ENCODE data around the gene KCNMB4.

KCNMB4 gene

DNA sequence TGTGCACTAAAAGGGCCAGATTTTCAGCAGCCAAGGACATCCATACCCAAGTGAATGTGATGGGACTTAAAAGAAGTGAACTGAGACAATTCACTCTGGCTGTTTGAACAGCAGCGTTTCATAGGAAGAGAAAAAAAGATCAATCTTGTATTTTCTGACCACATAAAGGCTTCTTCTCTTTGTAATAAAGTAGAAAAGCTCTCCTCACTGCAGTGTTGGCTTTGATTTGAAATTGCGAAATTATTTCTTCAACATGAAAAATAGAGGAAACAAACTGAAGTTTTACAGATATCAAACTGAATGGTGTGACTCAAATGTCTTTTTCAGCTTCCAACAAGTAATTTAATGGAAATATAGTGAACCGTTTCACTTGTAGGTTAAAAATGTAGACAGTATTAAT lies 11.3 kb upstream of the KCNMB4 start:
- Histone ChIP-seq H3K36me3 (ENCODE audit: control insufficient read depth, insufficient read depth, low read length) (no peaks in the 10 kb centered on the region), H3K9ac (ENCODE audit: low read length) (no peak overlapping the region), H3K27me3 (ENCODE audit: control insufficient read depth, insufficient read depth, low read length) (no peaks in the 10 kb centered on the region), H3K9me3 (ENCODE audit: control insufficient read depth, low read length) (no peaks in the 10 kb centered on the region), H3K4me3 (ENCODE audit: low read length) (no peak overlapping the region), H3K4me1 (ENCODE audit: control insufficient read depth, insufficient read depth, low read length) (no peaks in the 10 kb centered on the region)

DNA sequence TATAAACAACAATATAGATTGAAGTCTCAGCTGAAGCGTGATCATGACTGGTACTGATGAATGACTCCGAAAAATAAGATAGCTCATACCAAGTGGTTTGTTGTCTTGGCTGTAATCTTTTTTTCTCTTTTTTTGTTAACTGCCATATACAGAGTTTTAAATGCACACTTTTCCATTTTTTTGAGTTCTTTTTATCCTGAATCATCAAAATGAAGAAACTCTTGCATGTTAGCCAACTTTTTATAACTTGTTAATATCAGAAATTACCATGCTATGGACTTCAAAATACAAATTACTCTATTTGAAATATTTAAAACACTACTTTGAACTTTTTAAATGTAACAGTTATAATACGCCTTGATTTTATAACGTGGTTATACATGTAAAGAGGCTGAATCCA lies 10.1 kb upstream of the KCNMB4 start:
- no peaks in the 10 kb centered on the region for H3K9me3 ChIP-seq (ENCODE audit: control insufficient read depth, low read length)
- no peaks in the 10 kb centered on the region for H3K4me1 ChIP-seq (ENCODE audit: control insufficient read depth, insufficient read depth, low read length)
- H3K27me3 ChIP-seq (ENCODE audit: control insufficient read depth, insufficient read depth, low read length), result no peaks in the 10 kb centered on the region
- no peaks in the 10 kb centered on the region for H3K36me3 ChIP-seq (ENCODE audit: control insufficient read depth, insufficient read depth, low read length)
- H3K9ac ChIP-seq (ENCODE audit: low read length), result no peak overlapping the region
- H3K4me3 ChIP-seq (ENCODE audit: low read length), result no peak overlapping the region

DNA sequence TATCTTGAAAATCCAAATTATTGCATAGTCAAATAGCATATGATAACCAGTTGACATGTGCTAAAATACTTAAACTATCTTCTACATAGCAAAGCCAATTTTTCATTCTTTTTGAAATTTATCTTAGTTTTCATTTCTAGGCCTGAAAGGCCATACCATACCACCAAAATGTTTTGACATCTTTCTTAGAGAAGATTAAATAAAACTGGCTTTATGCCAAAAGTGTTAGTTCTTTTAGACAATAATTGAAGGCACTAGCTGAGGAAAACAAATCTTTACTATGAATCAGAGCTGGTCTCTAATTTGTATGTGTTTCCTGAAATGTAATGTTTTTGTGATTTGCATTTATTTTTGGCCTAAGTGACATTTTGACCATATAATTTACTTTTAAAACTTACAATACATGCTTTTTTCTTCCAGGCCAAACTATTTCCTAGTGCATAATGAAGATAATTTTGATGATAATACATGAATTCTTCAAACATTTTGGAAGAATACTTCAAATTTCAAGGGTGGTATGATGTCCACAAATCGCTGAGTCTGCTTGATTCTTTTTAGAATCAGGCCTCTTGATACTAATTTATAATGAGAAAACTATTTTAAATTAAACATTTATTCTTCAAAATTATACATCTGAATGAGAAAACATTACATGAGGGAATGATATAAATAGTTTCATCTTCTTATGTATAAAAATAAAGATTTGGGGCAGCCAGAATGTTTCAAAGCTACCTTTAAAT lies 6.5 kb upstream of the KCNMB4 start:
- H3K36me3 ChIP-seq (ENCODE audit: control insufficient read depth, insufficient read depth, low read length), result no peaks in the 10 kb centered on the region
- H3K27me3 ChIP-seq (ENCODE audit: control insufficient read depth, insufficient read depth, low read length), result peaks cover 19% of the 10 kb centered on the region
- no peaks in the 10 kb centered on the region for H3K4me1 ChIP-seq (ENCODE audit: control insufficient read depth, insufficient read depth, low read length)
- no peak overlapping the region for H3K9ac ChIP-seq (ENCODE audit: low read length)
- no peaks in the 10 kb centered on the region for H3K9me3 ChIP-seq (ENCODE audit: control insufficient read depth, low read length)
- H3K4me3 ChIP-seq (ENCODE audit: low read length), result no peak overlapping the region

DNA sequence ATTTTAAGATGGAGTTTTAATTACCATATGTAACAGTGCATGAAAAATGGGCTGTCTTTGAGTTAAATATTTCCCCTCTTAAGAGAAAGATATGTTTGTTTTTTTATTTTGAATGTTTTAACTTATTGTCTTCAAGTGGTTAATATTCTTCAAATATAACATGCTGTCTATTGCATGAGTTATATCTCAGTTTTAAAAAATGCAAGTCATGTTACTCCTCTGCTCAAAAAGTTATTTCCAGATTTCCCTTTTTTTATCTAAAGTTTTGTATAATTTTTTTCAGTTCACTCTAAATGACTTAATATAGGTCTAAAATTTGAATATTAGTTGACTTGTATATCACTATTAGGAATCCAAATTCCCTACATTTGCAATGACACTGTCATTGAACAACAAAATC lies 5.9 kb upstream of the KCNMB4 start:
- Histone ChIP-seq H3K9ac (ENCODE audit: low read length) (no peak overlapping the region), H3K27me3 (ENCODE audit: control insufficient read depth, insufficient read depth, low read length) (peaks cover 25% of the 10 kb centered on the region), H3K4me1 (ENCODE audit: control insufficient read depth, insufficient read depth, low read length) (peaks cover 2% of the 10 kb centered on the region), H3K36me3 (ENCODE audit: control insufficient read depth, insufficient read depth, low read length) (no peaks in the 10 kb centered on the region), H3K4me3 (ENCODE audit: low read length) (no peak overlapping the region), H3K9me3 (ENCODE audit: control insufficient read depth, low read length) (no peaks in the 10 kb centered on the region)

DNA sequence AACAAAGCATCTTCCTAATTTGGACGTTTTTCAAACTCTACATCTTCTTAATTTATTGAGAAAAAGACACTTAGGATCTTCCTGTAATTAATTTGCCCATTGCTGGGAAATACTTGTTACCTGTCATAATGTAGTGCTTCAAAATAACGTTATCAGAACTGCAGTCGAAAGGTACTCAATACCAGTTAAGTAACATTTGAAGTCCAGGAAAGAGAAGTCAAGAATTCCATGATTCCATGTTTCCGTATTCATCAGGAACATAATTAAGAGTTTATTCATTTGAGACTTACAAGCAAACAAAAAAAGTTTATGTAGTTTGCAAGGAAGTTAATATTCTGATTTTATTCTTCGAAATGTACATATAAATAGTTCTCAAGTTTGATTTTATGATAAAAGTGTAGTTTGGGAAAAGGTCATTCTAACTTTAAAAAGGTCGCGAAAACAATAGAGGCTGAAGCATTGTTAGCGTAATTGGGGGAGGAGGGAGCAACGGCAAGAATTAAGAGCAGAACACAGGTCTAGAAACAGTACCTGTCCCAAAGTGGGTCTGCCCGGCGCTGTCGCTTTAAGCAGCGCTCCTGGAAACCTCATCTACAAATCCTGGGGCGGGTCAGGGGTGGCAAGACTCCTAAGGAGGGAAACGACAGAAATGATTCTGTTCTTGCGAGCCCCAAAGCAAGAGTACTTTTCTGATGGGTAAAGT lies 1.2 kb upstream of the KCNMB4 start:
- peak overlapping the region; percentile 15 for H3K4me3 ChIP-seq (ENCODE audit: low read length)
- no peak overlapping the region for H3K9ac ChIP-seq (ENCODE audit: low read length)

DNA sequence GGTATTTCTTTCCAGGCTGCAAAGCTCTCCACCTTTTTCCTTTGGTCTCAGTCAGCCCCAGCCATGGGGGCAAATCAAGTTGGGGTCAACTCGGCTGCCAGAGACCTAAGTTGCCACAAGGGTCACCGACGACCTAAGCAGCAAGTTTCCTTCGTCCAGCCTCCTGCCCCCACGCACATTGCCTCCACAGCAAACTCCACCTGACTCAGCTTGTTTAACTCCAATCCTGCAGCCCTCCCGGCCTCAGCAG lies 767 bp upstream of the KCNMB4 start:
- no peaks in the 10 kb centered on the region for H3K36me3 ChIP-seq (ENCODE audit: control insufficient read depth, insufficient read depth, low read length)
- H3K27me3 ChIP-seq (ENCODE audit: control insufficient read depth, insufficient read depth, low read length), result peaks cover 47% of the 10 kb centered on the region
- H3K9me3 ChIP-seq (ENCODE audit: control insufficient read depth, low read length), result no peaks in the 10 kb centered on the region
- H3K9ac ChIP-seq (ENCODE audit: low read length), result no peak overlapping the region
- H3K4me1 ChIP-seq (ENCODE audit: control insufficient read depth, insufficient read depth, low read length), result peaks cover 12% of the 10 kb centered on the region
- peak overlapping the region; percentile 15 for H3K4me3 ChIP-seq (ENCODE audit: low read length)

More for the DNA sequence above, 1.2 kb upstream of the KCNMB4 start:
- Histone ChIP-seq H3K27me3 (ENCODE audit: control insufficient read depth, insufficient read depth, low read length) (peaks cover 47% of the 10 kb centered on the region), H3K36me3 (ENCODE audit: control insufficient read depth, insufficient read depth, low read length) (no peaks in the 10 kb centered on the region), H3K4me1 (ENCODE audit: control insufficient read depth, insufficient read depth, low read length) (peaks cover 12% of the 10 kb centered on the region), H3K9me3 (ENCODE audit: control insufficient read depth, low read length) (no peaks in the 10 kb centered on the region)

DNA sequence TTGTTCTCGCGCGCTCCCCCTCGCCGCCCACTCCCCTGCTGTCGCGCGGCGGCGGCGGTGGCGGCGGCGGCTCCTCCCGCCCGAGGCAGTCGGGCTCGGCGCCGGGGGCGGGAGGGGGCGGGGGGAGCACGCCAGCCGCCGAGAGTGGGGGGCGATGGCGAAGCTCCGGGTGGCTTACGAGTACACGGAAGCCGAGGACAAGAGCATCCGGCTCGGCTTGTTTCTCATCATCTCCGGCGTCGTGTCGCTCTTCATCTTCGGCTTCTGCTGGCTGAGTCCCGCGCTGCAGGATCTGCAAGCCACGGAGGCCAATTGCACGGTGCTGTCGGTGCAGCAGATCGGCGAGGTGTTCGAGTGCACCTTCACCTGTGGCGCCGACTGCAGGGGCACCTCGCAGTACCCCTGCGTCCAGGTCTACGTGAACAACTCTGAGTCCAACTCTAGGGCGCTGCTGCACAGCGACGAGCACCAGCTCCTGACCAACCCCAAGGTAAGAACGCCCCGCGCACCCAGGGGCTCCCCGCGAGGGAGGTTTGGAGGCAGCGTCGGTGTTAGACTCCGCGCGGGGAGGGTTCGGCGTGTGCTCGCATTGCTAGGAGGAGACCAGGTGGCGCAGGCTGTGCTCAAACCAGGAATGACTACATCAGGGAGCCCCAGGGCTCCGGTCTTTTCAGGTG lies 629 bp downstream of the KCNMB4 start:
- Histone ChIP-seq H3K4me1 (ENCODE audit: control insufficient read depth, insufficient read depth, low read length) (peaks cover 12% of the 10 kb centered on the region), H3K9ac (ENCODE audit: low read length) (no peak overlapping the region), H3K36me3 (ENCODE audit: control insufficient read depth, insufficient read depth, low read length) (no peaks in the 10 kb centered on the region), H3K27me3 (ENCODE audit: control insufficient read depth, insufficient read depth, low read length) (peaks cover 47% of the 10 kb centered on the region), H3K9me3 (ENCODE audit: control insufficient read depth, low read length) (no peaks in the 10 kb centered on the region), H3K4me3 (ENCODE audit: low read length) (no peak overlapping the region)

DNA sequence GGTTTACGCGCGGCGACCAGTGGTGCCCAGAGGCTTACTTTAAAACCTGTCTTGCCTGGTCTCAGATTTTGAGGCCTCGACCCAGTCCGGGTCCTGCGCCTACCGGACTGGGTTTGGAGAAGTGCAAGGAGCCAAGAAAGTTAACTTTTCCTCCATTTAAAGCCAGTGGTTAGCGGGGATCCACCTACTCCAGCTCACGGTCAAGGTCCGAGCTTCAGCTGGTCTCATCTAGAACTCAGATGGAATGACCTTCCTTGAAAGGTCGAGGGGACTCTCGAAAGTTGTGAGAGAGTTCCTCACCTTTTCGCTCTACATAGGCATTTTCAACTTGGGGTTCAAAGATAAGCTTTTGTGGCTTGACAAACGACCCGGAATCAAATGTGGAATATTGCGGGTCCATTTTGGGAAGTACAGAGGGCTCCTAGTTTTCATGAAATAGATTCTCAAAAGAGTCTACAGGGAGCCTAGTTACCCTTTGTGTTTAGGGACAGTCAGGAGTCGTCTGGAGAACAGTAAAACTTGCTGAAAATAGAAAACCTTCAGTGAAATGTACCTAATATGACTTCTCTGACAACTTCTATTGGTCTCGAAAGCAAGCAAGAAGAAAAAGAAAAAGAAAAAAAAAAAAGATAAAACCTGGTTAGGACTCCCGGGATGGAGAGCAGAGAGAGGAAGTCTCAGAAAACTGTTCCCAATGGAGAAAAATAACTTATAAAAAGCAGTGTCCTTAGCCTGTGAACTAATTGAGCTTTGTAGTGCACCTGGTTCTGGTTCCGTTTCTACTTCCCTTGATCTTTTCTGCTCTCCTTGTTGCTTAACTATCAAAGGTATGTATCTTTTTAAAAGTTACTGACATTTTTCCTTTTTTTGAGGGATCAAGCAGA lies 1.4 kb downstream of the KCNMB4 start:
- H3K9ac ChIP-seq (ENCODE audit: low read length), result no peak overlapping the region
- H3K36me3 ChIP-seq (ENCODE audit: control insufficient read depth, insufficient read depth, low read length), result no peaks in the 10 kb centered on the region
- H3K4me3 ChIP-seq (ENCODE audit: low read length), result no peak overlapping the region
- no peaks in the 10 kb centered on the region for H3K9me3 ChIP-seq (ENCODE audit: control insufficient read depth, low read length)
- H3K27me3 ChIP-seq (ENCODE audit: control insufficient read depth, insufficient read depth, low read length), result peaks cover 40% of the 10 kb centered on the region
- peaks cover 12% of the 10 kb centered on the region for H3K4me1 ChIP-seq (ENCODE audit: control insufficient read depth, insufficient read depth, low read length)

DNA sequence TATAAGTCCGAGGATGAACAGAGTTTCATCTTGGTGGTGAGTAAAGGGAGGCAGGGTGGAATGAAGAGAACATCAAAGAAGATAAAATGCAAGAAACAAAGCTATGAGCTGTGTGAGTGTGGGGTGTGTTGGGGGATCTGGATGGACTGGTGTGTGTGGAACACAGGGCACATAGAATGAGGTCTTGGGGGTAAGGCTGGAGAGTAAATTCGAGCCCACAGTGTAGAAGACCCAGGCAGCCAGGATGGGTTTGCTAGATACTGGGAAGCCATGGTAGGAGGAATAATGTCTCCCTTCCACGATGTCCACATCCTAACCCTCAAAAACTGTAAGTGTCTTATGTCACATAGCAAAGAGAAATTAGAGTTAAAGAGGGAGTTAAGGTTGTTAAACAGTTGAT lies 6.8 kb downstream of the KCNMB4 start:
- H3K36me3 ChIP-seq (ENCODE audit: control insufficient read depth, insufficient read depth, low read length), result no peaks in the 10 kb centered on the region
- H3K9ac ChIP-seq (ENCODE audit: low read length), result no peak overlapping the region
- no peaks in the 10 kb centered on the region for H3K9me3 ChIP-seq (ENCODE audit: control insufficient read depth, low read length)
- no peaks in the 10 kb centered on the region for H3K27me3 ChIP-seq (ENCODE audit: control insufficient read depth, insufficient read depth, low read length)
- no peak overlapping the region for H3K4me3 ChIP-seq (ENCODE audit: low read length)
- H3K4me1 ChIP-seq (ENCODE audit: control insufficient read depth, insufficient read depth, low read length), result no peaks in the 10 kb centered on the region

DNA sequence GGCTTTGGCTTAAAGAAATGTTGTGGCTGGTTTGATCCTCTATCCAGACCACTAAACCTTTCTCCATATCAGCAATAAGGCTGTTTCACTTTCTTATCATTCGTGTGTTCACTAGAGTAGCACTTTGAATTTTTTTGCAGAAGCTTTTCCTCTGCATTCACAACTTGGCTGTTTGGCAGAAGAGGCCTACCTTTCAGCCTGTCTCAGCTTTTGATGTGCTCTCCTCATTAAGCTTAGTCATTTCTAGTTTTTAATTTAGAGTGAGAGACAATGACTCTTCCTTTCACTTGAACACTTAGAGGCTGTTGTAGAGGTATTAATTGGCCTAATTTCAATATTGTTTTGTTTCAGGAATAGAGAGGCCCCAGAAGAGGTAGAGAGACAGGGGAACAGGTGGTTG lies 13.8 kb downstream of the KCNMB4 start:
- Histone ChIP-seq H3K4me3 (ENCODE audit: low read length) (no peak overlapping the region), H3K9ac (ENCODE audit: low read length) (no peak overlapping the region), H3K9me3 (ENCODE audit: control insufficient read depth, low read length) (no peaks in the 10 kb centered on the region), H3K4me1 (ENCODE audit: control insufficient read depth, insufficient read depth, low read length) (no peaks in the 10 kb centered on the region), H3K36me3 (ENCODE audit: control insufficient read depth, insufficient read depth, low read length) (no peaks in the 10 kb centered on the region), H3K27me3 (ENCODE audit: control insufficient read depth, insufficient read depth, low read length) (no peaks in the 10 kb centered on the region)

DNA sequence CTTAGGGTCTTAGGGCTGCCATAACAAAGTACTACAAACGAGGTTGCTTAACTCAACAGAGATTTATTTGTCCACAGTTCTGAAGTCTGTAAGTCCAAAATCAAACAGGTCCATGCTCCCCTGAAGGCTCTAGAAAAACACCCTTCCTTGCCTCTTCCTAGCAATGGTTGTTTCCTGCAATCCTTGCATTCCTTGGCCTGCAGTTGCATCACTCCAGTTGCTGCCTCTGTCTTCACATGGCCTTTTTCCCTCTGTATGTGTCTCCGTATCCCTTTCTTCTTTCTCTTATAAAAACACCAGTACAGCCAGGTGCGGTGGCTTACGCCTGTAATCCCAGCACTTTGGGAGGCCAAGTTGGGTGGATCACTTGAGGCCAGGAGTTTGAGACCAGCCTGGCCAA lies 17.4 kb downstream of the KCNMB4 start:
- Histone ChIP-seq H3K36me3 (ENCODE audit: control insufficient read depth, insufficient read depth, low read length) (no peaks in the 10 kb centered on the region), H3K27me3 (ENCODE audit: control insufficient read depth, insufficient read depth, low read length) (no peaks in the 10 kb centered on the region), H3K4me1 (ENCODE audit: control insufficient read depth, insufficient read depth, low read length) (no peaks in the 10 kb centered on the region), H3K4me3 (ENCODE audit: low read length) (no peak overlapping the region), H3K9ac (ENCODE audit: low read length) (no peak overlapping the region), H3K9me3 (ENCODE audit: control insufficient read depth, low read length) (no peaks in the 10 kb centered on the region)

DNA sequence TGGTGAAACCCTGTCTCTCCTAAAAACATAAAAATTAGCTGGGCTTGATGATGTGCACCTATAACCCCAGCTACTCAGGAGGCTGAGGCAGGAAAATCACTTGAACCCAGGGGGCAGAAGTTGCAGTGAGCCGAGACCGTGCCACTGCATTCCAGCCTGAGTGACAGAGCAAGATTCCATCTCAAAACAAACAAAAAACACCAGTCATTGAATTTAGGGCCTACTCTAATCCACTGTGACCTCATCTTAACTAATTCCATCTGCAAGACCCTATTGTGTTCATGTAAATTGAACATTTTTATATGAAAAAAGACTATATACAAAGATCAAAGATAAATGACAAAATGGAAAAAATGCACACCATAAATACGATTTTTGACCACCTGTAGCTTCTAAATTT lies 17.8 kb downstream of the KCNMB4 start:
- H3K9ac ChIP-seq (ENCODE audit: low read length), result no peak overlapping the region
- H3K27me3 ChIP-seq (ENCODE audit: control insufficient read depth, insufficient read depth, low read length), result no peaks in the 10 kb centered on the region
- H3K36me3 ChIP-seq (ENCODE audit: control insufficient read depth, insufficient read depth, low read length), result no peaks in the 10 kb centered on the region
- H3K4me3 ChIP-seq (ENCODE audit: low read length), result no peak overlapping the region
- H3K9me3 ChIP-seq (ENCODE audit: control insufficient read depth, low read length), result no peaks in the 10 kb centered on the region
- no peaks in the 10 kb centered on the region for H3K4me1 ChIP-seq (ENCODE audit: control insufficient read depth, insufficient read depth, low read length)

Measured in mucosa of stomach (tissue), 1 donor.